Neutrophil (primary cell): ENCODE results near the gene FRRS1.

Source experiments
- H3K27ac ChIP-seq: fragments of 200-600 bp; sonication (generic); 2 replicates; pipeline ENCODE4 v1.5.1; 2016; ENCODE audit warnings: mild to moderate bottlenecking, moderate library complexity
- H3K27me3 ChIP-seq: fragments of 200-600 bp; sonication (generic); 2 replicates; pipeline ENCODE4 v1.6.0; 2016; ENCODE audit warnings: mild to moderate bottlenecking
- H3K36me3 ChIP-seq: fragments of 200-600 bp; sonication (generic); 2 replicates; pipeline ENCODE4 v1.5.1; 2017
- H3K4me1 ChIP-seq, 2 experiments: fragments of 200-600 bp in 1 of 2; sonication (generic) in 1 of 2; 1 replicate in 1 of 2; 2 replicates in 1 of 2; pipeline versions ENCODE4 v1.5.1 to v1.6.1; 2013 to 2016; ENCODE audit warnings: low read depth in 1 of 2, low read length in 1 of 2, mild to moderate bottlenecking in 1 of 2, moderate library complexity in 1 of 2; ENCODE audit not compliant: control insufficient read depth in 1 of 2, insufficient read depth in 1 of 2
- H3K4me3 ChIP-seq, 2 experiments: fragments of 200-600 bp in 1 of 2; sonication (generic) in 1 of 2; 1 replicate in 1 of 2; 2 replicates in 1 of 2; pipeline ENCODE4 v1.5.1; 2013 to 2016; ENCODE audit warnings: low read depth in 1 of 2, low read length in 1 of 2, mild to moderate bottlenecking in 1 of 2, moderate library complexity in 1 of 2
- H3K9me3 ChIP-seq: fragments of 200-600 bp; sonication (generic); 2 replicates; pipeline ENCODE4 v1.5.1; 2016
- CTCF ChIP-seq: fragments of 200-600 bp; sonication (generic); IDR thresholded peaks from 2 replicates; pipeline ENCODE4 v1.5.1; 2016; ENCODE audit warnings: antibody characterized with exemption

Gene FRRS1

GRCh38 chr1:99784809-99785255 is 18.4 kb upstream of the FRRS1 start:
- H3K9me3 ChIP-seq: no peaks in the 10 kb centered on the region
- H3K36me3 ChIP-seq: no peaks in the 10 kb centered on the region
- no peak overlapping the region for H3K27ac ChIP-seq
- no peak for TF ChIP-seq CTCF
- no peak overlapping the region for H3K4me3 ChIP-seq
- peaks cover 36% of the 10 kb centered on the region for H3K27me3 ChIP-seq
- H3K4me1 ChIP-seq: no peaks in the 10 kb centered on the region

- no peaks in the 10 kb centered on the region for H3K36me3 ChIP-seq
- no peaks in the 10 kb centered on the region for H3K9me3 ChIP-seq
- TF ChIP-seq CTCF: no peak
- H3K27me3 ChIP-seq: peaks cover 40% of the 10 kb centered on the region
- no peak overlapping the region for H3K27ac ChIP-seq
- H3K4me1 ChIP-seq: no peaks in the 10 kb centered on the region
- no peak overlapping the region for H3K4me3 ChIP-seq
These were observed 17.7 kb upstream of the FRRS1 start for GRCh38 chr1:99784143-99784542.

GRCh38 chr1:99782920-99783319 is 16.5 kb upstream of the FRRS1 start:
- Histone ChIP-seq H3K36me3 (no peaks in the 10 kb centered on the region), H3K9me3 (no peaks in the 10 kb centered on the region), H3K4me1 (no peaks in the 10 kb centered on the region), H3K27ac (no peak overlapping the region), H3K4me3 (no peak overlapping the region), H3K27me3 (peaks cover 44% of the 10 kb centered on the region)
- no peak for TF ChIP-seq CTCF

- no peaks in the 10 kb centered on the region for H3K9me3 ChIP-seq
- no peak overlapping the region for H3K4me3 ChIP-seq
- TF ChIP-seq CTCF: no peak
- H3K27me3 ChIP-seq: peaks cover 44% of the 10 kb centered on the region
- no peaks in the 10 kb centered on the region for H3K4me1 ChIP-seq
- no peak overlapping the region for H3K27ac ChIP-seq
- H3K36me3 ChIP-seq: no peaks in the 10 kb centered on the region
These were observed 16.0 kb upstream of the FRRS1 start for GRCh38 chr1:99782397-99782796.

GRCh38 chr1:99781798-99782197 is 15.4 kb upstream of the FRRS1 start:
- H3K27me3 ChIP-seq: peaks cover 44% of the 10 kb centered on the region
- H3K36me3 ChIP-seq: no peaks in the 10 kb centered on the region
- no peaks in the 10 kb centered on the region for H3K9me3 ChIP-seq

More at GRCh38 chr1:99781798-99782197, 15.4 kb upstream of the FRRS1 start:
- Histone ChIP-seq H3K4me1 (no peaks in the 10 kb centered on the region), H3K4me3 (no peak overlapping the region), H3K27ac (no peak overlapping the region)
- TF ChIP-seq CTCF: no peak
